ENCODE measurements around the gene RXRG. TPM values are rescaled to one million over a fixed set of nuclear protein-coding genes. Genes with fewer than 3 reads are reported as not detected.

The RXRG gene
- total RNA-seq, 4 donors from 2014 or later = 1.7 to 3.9 (median 2.5) TPM

DNA sequence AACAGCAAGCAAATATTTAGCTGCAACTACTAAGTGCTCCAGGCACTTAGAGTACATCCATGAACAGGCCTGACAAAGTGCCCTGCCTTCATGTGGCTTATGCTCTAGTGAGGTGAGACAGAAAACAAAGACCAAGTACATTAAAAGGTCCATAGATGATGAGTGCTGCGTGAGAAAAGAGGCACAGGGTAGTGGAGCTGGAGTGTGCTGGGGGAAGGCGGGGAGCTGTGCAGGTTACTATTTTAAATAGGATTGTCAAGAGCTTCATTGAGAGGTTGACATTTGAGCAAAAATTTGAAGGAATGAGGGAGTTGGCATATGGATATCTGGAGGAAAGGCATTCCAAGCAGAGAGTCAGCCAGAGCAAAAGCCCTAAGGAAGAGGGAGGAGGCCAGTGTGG is 29.3 kb upstream of the RXRG start:
- H3K4me3 ChIP-seq = no peak overlapping the region
- H3K9me3 ChIP-seq = no peaks in the 10 kb centered on the region
- H3K27me3 ChIP-seq = no peaks in the 10 kb centered on the region
- peak; percentile 90 for DNase-seq (ENCODE audit: extremely low spot score)
- no peaks in the 10 kb centered on the region for H3K4me1 ChIP-seq
- H3K27ac ChIP-seq (replicated peaks in 1 of 4) = no peak overlapping the region
- intact Hi-C loops (cut with DNase I) = no loop called here
- TF ChIP-seq POLR2A (IDR thresholded peaks at IDR 0.05; ENCODE audit: low read depth) (no peak), EP300 (IDR thresholded peaks at IDR 0.05) (no peak), POLR2AphosphoS5 (IDR thresholded peaks at IDR 0.05) (no peak)
- TF ChIP-seq, protein P1, sequence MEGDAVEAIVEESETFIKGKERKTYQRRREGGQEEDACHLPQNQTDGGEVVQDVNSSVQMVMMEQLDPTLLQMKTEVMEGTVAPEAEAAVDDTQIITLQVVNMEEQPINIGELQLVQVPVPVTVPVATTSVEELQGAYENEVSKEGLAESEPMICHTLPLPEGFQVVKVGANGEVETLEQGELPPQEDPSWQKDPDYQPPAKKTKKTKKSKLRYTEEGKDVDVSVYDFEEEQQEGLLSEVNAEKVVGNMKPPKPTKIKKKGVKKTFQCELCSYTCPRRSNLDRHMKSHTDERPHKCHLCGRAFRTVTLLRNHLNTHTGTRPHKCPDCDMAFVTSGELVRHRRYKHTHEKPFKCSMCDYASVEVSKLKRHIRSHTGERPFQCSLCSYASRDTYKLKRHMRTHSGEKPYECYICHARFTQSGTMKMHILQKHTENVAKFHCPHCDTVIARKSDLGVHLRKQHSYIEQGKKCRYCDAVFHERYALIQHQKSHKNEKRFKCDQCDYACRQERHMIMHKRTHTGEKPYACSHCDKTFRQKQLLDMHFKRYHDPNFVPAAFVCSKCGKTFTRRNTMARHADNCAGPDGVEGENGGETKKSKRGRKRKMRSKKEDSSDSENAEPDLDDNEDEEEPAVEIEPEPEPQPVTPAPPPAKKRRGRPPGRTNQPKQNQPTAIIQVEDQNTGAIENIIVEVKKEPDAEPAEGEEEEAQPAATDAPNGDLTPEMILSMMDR (IDR thresholded peaks at IDR 0.05) = no peak
- no peaks in the 10 kb centered on the region for H3K36me3 ChIP-seq
- WGBS = 94% methylated on average over 2 of the region's 2 CpGs

DNA sequence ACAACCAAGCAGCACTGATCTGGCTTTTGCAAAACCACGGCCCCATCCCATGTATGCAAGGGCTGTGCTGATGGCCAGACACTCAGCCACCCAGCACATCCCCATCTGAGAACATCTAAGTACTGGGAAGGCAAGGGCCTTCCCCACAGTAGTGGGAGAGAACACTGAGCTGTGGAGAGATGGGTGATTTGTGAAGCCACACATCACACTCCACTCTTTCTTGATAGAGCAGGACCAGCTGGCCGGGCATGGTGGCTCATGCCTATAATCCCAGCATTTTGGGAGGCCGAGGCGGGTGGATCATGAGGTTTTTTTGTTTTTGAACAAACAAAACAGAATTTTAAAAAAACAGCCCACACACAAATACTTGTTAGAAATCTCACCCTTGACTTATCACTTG is 28.2 kb upstream of the RXRG start:
- H3K36me3 ChIP-seq = no peaks in the 10 kb centered on the region
- peak; percentile 84 for DNase-seq (ENCODE audit: extremely low spot score)
- intact Hi-C loops (cut with DNase I) = no loop called here
- TF ChIP-seq POLR2A (IDR thresholded peaks at IDR 0.05; ENCODE audit: low read depth) = no peak
- no peak for TF ChIP-seq POLR2AphosphoS5 (IDR thresholded peaks at IDR 0.05)
- TF ChIP-seq, protein P1 (IDR thresholded peaks at IDR 0.05) = no peak
- TF ChIP-seq EP300 (IDR thresholded peaks at IDR 0.05) = no peak
- 98% methylated on average over 4 of the region's 4 CpGs for WGBS
- H3K4me1 ChIP-seq = no peaks in the 10 kb centered on the region
- H3K27me3 ChIP-seq = no peaks in the 10 kb centered on the region
- H3K9me3 ChIP-seq = no peaks in the 10 kb centered on the region
- H3K27ac ChIP-seq (replicated peaks in 1 of 4) = no peak overlapping the region
- no peak overlapping the region for H3K4me3 ChIP-seq

DNA sequence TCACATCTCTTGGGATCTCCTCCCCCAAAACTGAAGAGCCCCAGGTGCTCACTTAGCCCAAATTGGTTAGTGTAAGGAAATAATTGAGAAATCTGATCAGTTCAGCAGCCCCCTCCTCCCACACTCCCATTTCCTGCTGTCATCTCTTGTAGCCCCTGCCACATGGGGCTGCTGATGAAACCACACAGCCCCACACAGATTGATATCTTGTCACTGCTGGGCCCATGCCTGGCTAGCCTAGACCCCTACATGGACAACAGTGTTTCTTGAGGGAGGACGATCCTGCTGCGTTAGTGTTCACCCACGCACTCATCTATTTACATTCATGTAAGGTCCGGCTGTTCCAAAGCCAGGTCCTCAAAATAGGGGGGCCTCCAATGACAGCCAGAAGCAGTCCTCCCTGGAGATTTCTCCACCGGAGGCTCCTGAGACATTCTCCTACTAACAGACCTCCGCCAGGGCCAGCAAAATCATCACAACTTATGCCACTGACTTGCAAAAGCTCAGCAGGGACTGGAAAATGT is 23.9 kb upstream of the RXRG start:
- Histone ChIP-seq H3K9me3 (no peaks in the 10 kb centered on the region), H3K27me3 (peaks cover 0 to 9% (median 0%) of the 10 kb centered on the region in 4 donors), H3K4me3 (no peak overlapping the region), H3K36me3 (no peaks in the 10 kb centered on the region), H3K27ac (replicated peaks in 1 of 4) (peak overlapping the region in 1 of 4 donors; percentile 39), H3K4me1 (no peaks in the 10 kb centered on the region)
- intact Hi-C loops (cut with DNase I) = no loop called here
- no peak for TF ChIP-seq POLR2AphosphoS5 (IDR thresholded peaks at IDR 0.05)
- peak; percentile 77 for DNase-seq (ENCODE audit: extremely low spot score)
- 51% methylated on average over 5 of the region's 6 CpGs for WGBS

DNA sequence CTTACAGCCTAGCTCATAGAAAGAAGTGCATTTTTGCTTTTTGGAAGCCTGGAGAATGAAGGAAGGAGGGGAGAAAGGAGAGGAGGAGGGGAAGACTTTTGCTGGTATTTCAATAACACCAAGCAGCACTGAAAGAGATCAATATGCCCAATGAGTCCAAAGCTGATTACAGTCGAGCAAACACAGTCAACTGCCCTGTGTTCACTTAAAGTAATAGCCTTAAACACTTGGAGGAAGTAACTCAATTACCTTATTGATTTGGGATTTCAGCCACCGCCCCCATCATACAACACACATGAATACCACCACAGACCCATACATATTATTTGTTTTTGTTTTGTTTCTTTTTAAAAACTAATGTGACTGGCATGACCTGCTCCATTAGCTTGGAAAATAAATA is 23.3 kb upstream of the RXRG start:
- H3K4me1 ChIP-seq = no peaks in the 10 kb centered on the region
- no peak for DNase-seq (ENCODE audit: extremely low spot score)
- 76% methylated on average over 2 of the region's 2 CpGs for WGBS
- TF ChIP-seq, protein P1 (IDR thresholded peaks at IDR 0.05) = no peak
- TF ChIP-seq EP300 (IDR thresholded peaks at IDR 0.05) = no peak
- TF ChIP-seq POLR2AphosphoS5 (IDR thresholded peaks at IDR 0.05) = no peak
- TF ChIP-seq POLR2A (IDR thresholded peaks at IDR 0.05; ENCODE audit: low read depth) = no peak
- H3K36me3 ChIP-seq = no peaks in the 10 kb centered on the region
- H3K9me3 ChIP-seq = no peaks in the 10 kb centered on the region
- peak overlapping the region in 1 of 4 donors; percentile 39 for H3K27ac ChIP-seq (replicated peaks in 1 of 4)
- intact Hi-C loops (cut with DNase I) = no loop called here
- peaks cover 0 to 9% (median 0%) of the 10 kb centered on the region in 4 donors for H3K27me3 ChIP-seq
- H3K4me3 ChIP-seq = no peak overlapping the region

DNA sequence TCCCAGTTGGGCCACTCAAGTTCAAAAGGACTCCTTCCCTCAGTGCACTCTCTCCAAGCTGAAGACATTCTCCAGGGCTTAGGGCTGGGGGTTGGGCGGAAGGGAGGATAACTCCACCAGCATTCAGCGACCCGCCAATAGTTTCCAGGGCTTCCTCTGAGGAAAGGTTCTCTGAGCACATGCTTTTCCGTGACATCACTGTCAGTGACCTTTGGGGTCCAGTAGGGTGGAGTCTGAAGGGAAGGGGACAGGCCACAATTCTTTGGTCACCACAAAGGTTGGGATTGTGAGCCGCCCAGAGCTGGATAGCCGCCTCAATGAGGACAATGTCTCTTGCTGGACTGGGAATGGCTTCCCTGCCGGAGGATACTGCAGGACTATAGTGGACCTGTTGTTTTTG is 22.8 kb upstream of the RXRG start:
- 84% methylated on average over 6 of the region's 7 CpGs for WGBS
- Histone ChIP-seq H3K9me3 (no peaks in the 10 kb centered on the region), H3K4me1 (no peaks in the 10 kb centered on the region), H3K4me3 (no peak overlapping the region), H3K27ac (replicated peaks in 1 of 4) (peak overlapping the region in 1 of 4 donors; percentile 15), H3K27me3 (peaks cover 0 to 9% (median 0%) of the 10 kb centered on the region in 4 donors), H3K36me3 (no peaks in the 10 kb centered on the region)
- TF ChIP-seq POLR2A (IDR thresholded peaks at IDR 0.05; ENCODE audit: low read depth) = no peak
- peak in 1 of 2 donors; percentile 13 for TF ChIP-seq POLR2AphosphoS5 (IDR thresholded peaks at IDR 0.05)
- TF ChIP-seq, protein P1 (IDR thresholded peaks at IDR 0.05) = no peak
- intact Hi-C loops (cut with DNase I) = no loop called here
- DNase-seq (ENCODE audit: extremely low spot score) = no peak

Measured in esophagus muscularis mucosa (tissue), 4 donors.